GM18507 (cell line): ENCODE data around the gene MIAT.
A peak's percentile ranks its signal among the peaks of the same experiment; 100 is the strongest.
"Not testable (repeated sequence)": the region's sequence is repeated elsewhere in the genome, so short reads cannot be mapped to it uniquely, and the experiment has no call there.

Source experiments
- DNase-seq: peaks from one replicate; pipeline ENCODE4 v3.0.0; 2011; ENCODE audit warnings: low read depth; ENCODE audit not compliant: insufficient read length; ENCODE audit errors: extremely low spot score
- FAIRE-seq: peaks from 2 replicates; lab custom pipeline; 2011; peaks lifted over from hg19 to GRCh38; lab: Jason Lieb, UNC

The MIAT gene

GRCh38 chr22:26656891-26657851 lies at the start of gene MIAT:
Gene MIAT (plus strand): TSS chr22:26657588.
- FAIRE-seq (no peak), DNase-seq (no peak)

- no peak for FAIRE-seq
- DNase-seq, result no peak
These were observed 49.3 kb upstream of the MIAT start for GRCh38 chr22:26608129-26608528.

GRCh38 chr22:26609287-26609686 lies 48.1 kb upstream of the MIAT start:
- no peak for FAIRE-seq

GRCh38 chr22:26610072-26610958 lies 47.1 kb upstream of the MIAT start:
- FAIRE-seq (peak; percentile 98), DNase-seq (peak; percentile 87)

More at GRCh38 chr22:26609287-26609686, 48.1 kb upstream of the MIAT start:
- DNase-seq, result no peak

- FAIRE-seq, result peak; percentile 24
- DNase-seq, result no peak
These were observed 46.4 kb upstream of the MIAT start for GRCh38 chr22:26610996-26611395.

- FAIRE-seq, result no peak
- DNase-seq, result no peak
These were observed 44.7 kb upstream of the MIAT start for GRCh38 chr22:26612652-26613051.

GRCh38 chr22:26613753-26614152 lies 43.6 kb upstream of the MIAT start:
- DNase-seq, FAIRE-seq: not testable (repeated sequence)

- FAIRE-seq (no peak), DNase-seq (no peak)
These were observed 43.1 kb upstream of the MIAT start for GRCh38 chr22:26614322-26614721.

- peak; percentile 95 for FAIRE-seq
- peak; percentile 33 for DNase-seq
These were observed 42.2 kb upstream of the MIAT start for GRCh38 chr22:26615149-26615548.

- FAIRE-seq (no peak), DNase-seq (no peak)
These were observed 41.5 kb upstream of the MIAT start for GRCh38 chr22:26615830-26616435.

- no peak for DNase-seq
- FAIRE-seq, result no peak
These were observed 40.7 kb upstream of the MIAT start for GRCh38 chr22:26616650-26617049.

GRCh38 chr22:26617271-26618199 lies 39.9 kb upstream of the MIAT start, which contains the start of gene CRYBB1:
Gene CRYBB1 (minus strand): TSS chr22:26618027. CDS start chr22:26616319, 1,708 bp downstream.
- no peak for DNase-seq
- FAIRE-seq, result no peak

- FAIRE-seq (no peak), DNase-seq (no peak)
These were observed 38.9 kb upstream of the MIAT start for GRCh38 chr22:26618455-26618854.

GRCh38 chr22:26619510-26619909 lies 37.9 kb upstream of the MIAT start:
- FAIRE-seq, result no peak
- DNase-seq, result no peak

GRCh38 chr22:26620197-26620596 lies 37.2 kb upstream of the MIAT start:
- no peak for FAIRE-seq
- no peak for DNase-seq

GRCh38 chr22:26621663-26622062 lies 35.7 kb upstream of the MIAT start, which contains the start of gene CRYBA4:
Gene CRYBA4 (plus strand): TSS chr22:26621963. CDS start chr22:26622597, 634 bp downstream.
- DNase-seq, result no peak
- no peak for FAIRE-seq

- FAIRE-seq, result no peak
These were observed 33.4 kb upstream of the MIAT start for GRCh38 chr22:26623984-26624383.

GRCh38 chr22:26624803-26625202 lies 32.6 kb upstream of the MIAT start:
- DNase-seq, result no peak
- FAIRE-seq, result no peak

More at GRCh38 chr22:26623984-26624383, 33.4 kb upstream of the MIAT start:
- DNase-seq, result no peak
